Measurements from ENCODE around the gene ICA1. TPM values are rescaled to one million over a fixed set of nuclear protein-coding genes. Genes with fewer than 3 reads are reported as not detected.

ICA1 gene
- total and polyA plus RNA-seq, 2 of the 13 experiments (the other 11 are each of a cell fraction or from before 2014, with no cell fraction given) = 0.29 TPM; not detected in 1

GRCh38 chr7:8295638-8296361 lies 33.8 kb upstream of the ICA1 start (continued):
- TF ChIP-seq ARID3A (IDR thresholded peaks at IDR 0.05; ENCODE audit: low read depth, low read length) = 0 out of 2 replicates have a peak, but pooled peaks have one; percentile 45
- no peak for TF ChIP-seq ZNF781 (CRISPR knock-in tag; IDR thresholded peaks at IDR 0.05; ENCODE audit: borderline replicate concordance, not compliant biosample characterization)
- 0 out of 2 replicates have a peak, but pooled peaks have one; percentile 11 for TF ChIP-seq PPARG (CRISPR knock-in tag; conservative IDR thresholded peaks at IDR 0.05)
- no peak for TF ChIP-seq ZNF33A (CRISPR knock-in tag; IDR thresholded peaks at IDR 0.05; ENCODE audit: borderline replicate concordance)
- TF ChIP-seq YY1 (IDR thresholded peaks at IDR 0.05; ENCODE audit: insufficient read depth, insufficient replicate concordance, low read depth, low read length) = peak; percentile 73
- no peak for TF ChIP-seq HMG20B (CRISPR knock-in tag; conservative IDR thresholded peaks at IDR 0.05)
- peak; percentile 63; the same call in 1 of the 2 replicates for TF ChIP-seq MIXL1 (CRISPR knock-in tag; IDR thresholded peaks at IDR 0.05)
- TF ChIP-seq GATAD2A (CRISPR knock-in tag; IDR thresholded peaks at IDR 0.05) = peak; percentile 39; the same call in 1 of the 2 replicates
- TF ChIP-seq ZNF230 (CRISPR knock-in tag; IDR thresholded peaks at IDR 0.05) = no peak

- no peak for FAIRE-seq
- Histone ChIP-seq H3K27me3 (ENCODE audit: control insufficient read depth in 1 of 2, insufficient read depth in 2 of 2, low read length in 2 of 2) (no peaks in the 10 kb centered on the region), H3K79me2 (ENCODE audit: insufficient read depth, low read length) (no peaks in the 10 kb centered on the region), H2AFZ (ENCODE audit: low read length) (no peak overlapping the region), H3K4me2 (ENCODE audit: low read depth, low read length) (no peak overlapping the region), H3K4me1 (ENCODE audit: insufficient read depth, low read length) (no peaks in the 10 kb centered on the region), H4K20me1 (ENCODE audit: insufficient read depth, low read length) (no peaks in the 10 kb centered on the region), H3K27ac (ENCODE audit: extremely low read length, insufficient read depth, low read length) (no peak overlapping the region), H3K9ac (ENCODE audit: insufficient read depth, low read depth, low read length) (no peak overlapping the region), H3K9me3 (ENCODE audit: low read length) (no peaks in the 10 kb centered on the region), H3K4me3 (replicated peaks in 1 of 3; ENCODE audit: insufficient read depth in 1 of 3, low read depth in 2 of 3, low read length in 3 of 3) (no peak overlapping the region), H3K36me3 (replicated peaks in 1 of 2; ENCODE audit: control insufficient read depth in 1 of 2, insufficient read depth in 2 of 2, low read length in 2 of 2) (no peaks in the 10 kb centered on the region)
- CTCF ChIA-PET (ENCODE audit: low intra/inter-chr PET ratio, low total read pairs) = no interaction called here
- in situ Hi-C loops (cut with HindIII; ENCODE audit: extremely low pct_ligation_motif_present, low pct_unique_long_range_greater_than_20kb) (no loop called here), intact Hi-C loops (cut with micrococcal nuclease; ENCODE audit: unreplicated experiment) (no loop called here)
- POLR2A ChIA-PET = no interaction called here
- TF ChIP-seq ZFP36L1 (CRISPR knock-in tag; IDR thresholded peaks at IDR 0.05) (no peak), ZNF354B (CRISPR knock-in tag; IDR thresholded peaks at IDR 0.05) (no peak), SUZ12 (IDR thresholded peaks at IDR 0.05; ENCODE audit: low read depth, low read length) (no peak), ZBTB21 (CRISPR knock-in tag; IDR thresholded peaks at IDR 0.05) (no peak), MTERF4 (CRISPR knock-in tag; IDR thresholded peaks at IDR 0.05) (no peak), ZNF350 (CRISPR knock-in tag; IDR thresholded peaks at IDR 0.05; ENCODE audit: borderline replicate concordance, low read depth) (no peak), NFRKB (IDR thresholded peaks at IDR 0.05) (no peak), ESRRA (CRISPR knock-in tag; IDR thresholded peaks at IDR 0.05; ENCODE audit: low read depth) (no peak), ZNF883 (CRISPR knock-in tag; IDR thresholded peaks at IDR 0.05; ENCODE audit: not compliant biosample characterization) (no peak), PLRG1 (conservative IDR thresholded peaks at IDR 0.05) (no peak), BHLHE40 (IDR thresholded peaks at IDR 0.05; ENCODE audit: low read length) (no peak), ZNF205 (CRISPR knock-in tag; IDR thresholded peaks at IDR 0.05) (no peak)
- no peak for DNase-seq (ENCODE audit: low spot score)
- no TSS peak for BruUV-seq (replicated peaks)
- WGBS (ENCODE audit: low lambda C conversion rate) = 38% methylated on average over 3 of the region's 3 CpGs
- ATAC-seq = no peak
Observed at GRCh38 chr7:8291397-8292141, 29.6 kb upstream of the ICA1 start.
